EL (cell line): Measurements from ENCODE around the gene SYNJ1.
A peak's percentile ranks its signal among the peaks of the same experiment; 100 is the strongest.

Experiments
- DNase-seq: peaks from one replicate; pipeline ENCODE4 v3.0.0-alpha.2; 2016

SYNJ1 gene

DNA sequence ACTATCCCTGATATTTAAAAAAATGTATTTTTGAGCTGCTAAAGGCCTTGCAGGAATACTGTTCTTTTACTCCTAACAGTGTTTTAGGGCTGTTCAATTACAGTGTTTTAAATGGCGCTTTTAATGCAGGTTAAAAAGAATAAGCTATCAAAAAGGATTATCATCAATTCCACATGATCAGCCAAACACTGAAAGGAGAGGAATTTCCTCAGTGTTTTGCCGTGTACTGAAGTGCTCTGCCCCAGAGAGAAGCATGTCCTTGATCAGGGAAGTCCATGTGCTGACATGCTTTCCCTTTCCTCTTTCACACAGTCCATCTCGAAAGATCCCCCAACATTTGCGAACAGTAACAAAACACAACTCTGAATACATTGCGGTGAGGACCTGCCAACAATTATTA, 119.0 kb downstream of the SYNJ1 start:
- DNase-seq, result no peak

DNA sequence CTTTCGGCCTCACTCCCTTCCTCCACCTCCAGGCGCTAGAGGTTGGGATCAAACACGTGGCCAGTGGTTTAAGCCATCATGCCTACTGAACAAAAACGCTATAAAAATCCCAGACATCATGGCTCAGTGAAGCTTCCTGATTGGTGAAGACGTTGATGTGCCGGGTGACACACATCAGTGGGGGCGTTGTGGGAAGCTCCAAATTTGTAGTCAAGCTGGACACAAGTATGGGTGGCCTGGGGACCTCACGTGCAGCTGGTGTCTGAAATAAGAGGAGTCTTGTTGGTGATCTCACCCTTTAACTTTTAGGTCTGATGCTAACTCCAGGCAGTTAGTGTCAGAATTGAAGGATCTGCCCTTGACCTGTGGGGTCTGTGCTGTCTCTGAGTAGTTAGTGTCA, 122.3 kb downstream of the SYNJ1 start:
- no peak for DNase-seq

DNA sequence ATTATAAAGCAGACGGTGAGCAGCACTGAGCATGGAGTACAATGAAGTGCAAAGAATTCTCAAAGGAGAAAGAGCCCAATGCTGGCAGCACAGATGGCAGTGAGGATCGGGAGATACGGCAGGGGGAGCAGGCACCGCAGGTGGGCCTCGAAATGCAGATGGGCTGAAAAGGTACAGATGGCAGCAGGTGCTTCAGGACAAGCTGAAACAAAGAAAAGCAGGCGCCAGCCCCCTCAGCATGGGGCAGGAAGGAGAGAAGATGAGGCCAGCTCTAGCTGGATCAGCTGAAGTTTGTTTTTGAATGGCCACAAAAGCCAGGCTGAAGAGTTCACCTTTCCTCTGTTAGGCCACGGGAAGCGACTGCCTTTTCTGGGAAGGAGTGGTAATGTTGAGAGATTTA, 123.3 kb downstream of the SYNJ1 start:
- DNase-seq, result no peak

DNA sequence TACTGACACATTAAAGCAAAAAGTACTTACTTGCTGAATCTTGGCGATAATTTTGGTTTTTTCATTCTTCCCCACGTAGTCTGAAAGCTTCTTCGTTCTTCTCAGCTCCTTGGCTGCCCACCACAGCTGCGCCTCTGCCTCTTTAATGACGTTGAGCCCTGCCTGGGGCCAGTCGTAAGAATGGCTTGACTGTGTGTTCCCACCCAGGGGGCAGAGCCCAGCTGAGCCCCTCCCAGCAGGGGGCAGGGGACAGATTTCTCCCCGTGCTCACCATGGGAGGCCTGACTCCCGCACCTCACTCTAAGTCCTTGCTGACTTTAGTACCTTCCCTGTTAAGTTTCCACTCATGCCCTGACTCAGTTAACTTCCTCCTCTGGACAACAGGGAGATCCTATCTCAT, 124.7 kb downstream of the SYNJ1 start:
- no peak for DNase-seq

DNA sequence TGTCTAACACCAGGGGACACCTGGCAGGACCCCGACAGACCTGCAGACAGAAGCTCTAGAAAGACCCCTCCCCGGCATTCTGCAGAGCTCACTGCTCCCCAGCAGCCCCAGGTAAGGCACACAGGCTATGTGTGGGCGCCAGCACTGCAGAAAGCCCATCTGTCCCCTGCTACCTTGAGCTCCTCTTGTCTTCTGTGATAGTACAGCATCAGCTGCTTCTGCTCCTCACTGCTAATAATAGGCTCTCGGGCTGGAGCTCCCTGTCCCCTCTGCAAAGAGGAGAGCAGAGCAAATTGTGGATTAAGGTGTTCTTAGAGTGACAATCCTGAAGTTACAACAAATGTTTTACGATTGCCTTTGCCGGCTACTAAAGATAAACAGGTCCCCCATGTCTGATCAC, 125.7 kb downstream of the SYNJ1 start:
- DNase-seq, result no peak

DNA sequence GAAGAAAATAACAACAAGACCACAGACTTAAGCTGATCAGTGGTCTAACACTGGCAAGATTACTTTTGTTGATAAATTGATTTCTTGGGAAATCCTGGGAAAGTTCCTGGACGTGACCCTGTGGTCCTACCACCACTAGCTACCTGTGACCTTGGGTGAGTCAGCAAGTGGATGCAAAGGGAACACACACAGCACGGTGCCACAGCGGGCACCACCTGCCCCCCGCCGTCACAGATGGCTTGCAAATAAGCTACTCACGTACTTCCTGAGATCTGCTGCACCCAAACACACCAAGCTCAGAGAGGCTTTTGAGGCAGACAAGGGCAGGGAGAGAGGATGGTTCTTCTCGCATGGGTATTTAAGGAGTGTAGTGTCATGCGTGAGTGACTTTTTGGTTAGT, 128.3 kb downstream of the SYNJ1 start:
- no peak for DNase-seq

DNA sequence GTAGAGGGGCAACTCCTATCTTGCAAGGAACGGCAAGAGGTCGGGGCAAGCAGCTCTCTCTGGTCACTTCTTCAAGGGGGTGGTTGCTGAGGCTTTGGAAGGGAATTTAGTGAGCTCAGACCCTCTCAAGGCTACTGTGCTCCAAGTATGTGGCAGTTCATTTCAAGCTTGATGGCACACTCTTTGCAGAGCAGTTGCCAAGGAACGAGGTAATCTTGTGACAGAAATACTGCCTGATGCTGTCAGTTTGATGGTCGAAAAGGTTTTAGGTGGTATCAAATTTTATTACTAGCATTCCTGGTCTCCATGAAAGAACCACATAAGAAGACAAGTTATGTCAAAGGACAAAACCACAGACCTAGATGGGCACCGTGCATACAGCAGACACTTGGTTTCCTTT, 128.7 kb downstream of the SYNJ1 start:
- no peak for DNase-seq

DNA sequence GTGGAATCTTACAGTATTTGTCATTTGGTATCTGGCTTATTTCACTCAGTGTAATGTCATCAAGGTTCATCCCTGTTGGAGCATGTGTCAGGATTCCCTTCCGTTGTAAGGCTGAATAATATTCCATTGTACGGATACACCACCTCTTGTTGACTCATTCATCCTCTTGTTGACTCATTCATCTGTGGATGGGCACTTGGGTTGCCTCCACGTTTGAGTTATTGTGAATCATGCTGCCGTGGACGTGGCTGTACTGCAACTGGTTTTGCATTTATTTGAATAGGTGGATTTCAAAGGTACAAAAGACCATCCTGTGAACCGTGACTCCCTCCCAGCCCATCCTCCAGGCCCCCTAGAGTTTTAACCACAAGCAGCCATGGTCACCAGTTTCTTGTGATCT, 130.6 kb downstream of the SYNJ1 start:
- peak; percentile 90 for DNase-seq

DNA sequence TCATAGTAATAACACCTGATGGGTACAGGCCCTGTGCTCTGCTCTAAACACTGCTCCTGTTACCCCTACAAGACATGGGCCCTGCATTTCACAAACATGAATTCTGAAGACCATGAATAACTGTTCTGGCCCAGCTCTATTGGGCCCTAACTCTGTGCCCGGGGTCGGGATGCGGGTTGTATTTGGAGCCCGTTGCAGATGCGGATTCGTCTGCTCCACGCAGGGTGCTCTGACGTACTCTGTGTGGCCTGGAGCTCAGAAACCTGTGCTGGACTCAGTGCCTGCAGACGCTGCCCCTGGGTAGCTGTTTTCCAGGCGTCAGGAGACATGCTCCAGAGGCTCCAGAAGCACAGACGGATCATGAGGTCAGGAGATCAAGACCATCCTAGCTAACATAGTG, 132.4 kb downstream of the SYNJ1 start:
- no peak for DNase-seq

DNA sequence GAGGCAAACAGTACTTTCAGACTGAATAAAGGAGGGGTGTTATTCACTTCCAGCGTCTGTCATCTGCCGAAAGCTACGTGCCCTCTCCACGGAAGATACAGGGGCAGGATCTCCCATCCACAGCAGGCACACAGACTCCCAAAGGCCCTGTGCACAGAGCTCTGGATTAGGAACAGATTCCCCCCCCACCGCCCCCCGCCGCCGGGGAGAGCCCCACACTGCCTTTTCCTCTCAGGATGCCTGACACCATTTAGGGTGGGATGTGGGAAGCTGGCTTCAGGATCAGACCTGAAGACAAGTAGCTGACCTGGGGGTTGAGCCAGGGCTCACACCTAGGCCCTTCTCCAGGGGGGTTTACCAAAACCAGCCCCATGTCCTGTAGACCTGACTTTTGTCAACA, 134.1 kb downstream of the SYNJ1 start:
- no peak for DNase-seq

DNA sequence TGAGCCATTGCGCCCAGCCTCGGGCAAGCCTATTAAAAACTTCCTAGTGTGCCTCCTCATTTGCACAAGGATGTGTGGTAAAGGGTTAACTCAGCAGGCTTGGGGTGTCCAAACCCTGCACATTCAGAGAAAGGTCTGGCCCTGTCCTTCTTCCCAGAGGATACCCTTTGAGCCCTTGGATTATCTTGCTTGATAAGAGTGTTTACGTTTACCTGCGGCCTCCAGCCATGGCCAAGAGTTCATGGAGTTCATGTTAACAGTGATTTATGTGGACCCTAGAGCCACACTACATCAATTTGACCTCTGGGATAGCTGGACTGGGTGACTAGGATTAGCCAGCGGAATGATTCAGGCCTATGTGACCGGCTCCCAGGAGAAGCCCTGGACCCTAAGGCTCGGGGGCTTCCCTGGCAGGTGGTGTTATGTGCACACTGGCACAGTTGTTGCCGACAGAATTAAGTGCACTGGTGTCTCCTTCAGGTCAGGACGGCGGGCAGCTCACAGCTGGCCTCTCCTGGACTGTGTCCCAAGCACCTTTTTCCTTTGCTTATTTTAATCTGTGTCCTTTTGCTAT, 134.8 kb downstream of the SYNJ1 start:
- no peak for DNase-seq

DNA sequence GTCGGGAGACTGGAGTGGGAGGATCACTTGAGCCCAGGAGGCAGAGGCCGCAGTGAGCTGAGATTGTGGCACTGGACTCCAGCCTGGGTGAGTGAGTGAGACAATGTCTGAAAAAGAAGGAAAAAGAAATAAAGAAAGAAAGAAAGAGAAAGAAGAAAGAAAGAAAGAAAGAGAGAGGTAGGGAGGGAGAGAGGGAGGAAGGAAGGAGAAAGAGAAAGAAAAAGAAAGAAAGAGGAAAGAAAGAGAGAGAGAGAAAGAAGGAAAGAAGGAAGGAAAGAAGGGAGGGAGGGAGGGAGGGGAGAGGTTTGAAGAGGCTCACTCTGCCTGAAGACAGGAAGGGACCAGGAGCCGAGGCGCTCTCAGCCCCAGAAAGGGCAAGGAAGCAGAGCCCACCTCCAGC, 137.7 kb downstream of the SYNJ1 start:
- DNase-seq, result no peak

DNA sequence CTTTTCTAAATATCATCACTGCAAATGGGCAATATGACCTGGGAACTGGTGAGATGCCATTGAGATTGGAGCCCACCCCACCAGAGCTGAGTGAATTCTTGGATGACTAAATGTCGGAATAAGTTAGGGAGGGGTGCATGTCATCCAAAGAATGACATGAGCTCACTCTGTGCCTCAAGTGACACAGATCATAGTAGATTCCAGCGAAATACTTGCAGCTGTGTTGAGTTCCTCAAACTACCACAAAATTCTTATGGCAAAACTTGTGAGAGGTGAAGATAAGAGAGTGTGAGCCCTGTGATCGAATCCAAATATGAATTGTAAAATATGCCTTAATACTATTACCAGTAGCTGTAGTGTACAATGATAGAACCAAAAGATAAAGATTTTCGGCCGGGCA, 140.2 kb downstream of the SYNJ1 start:
- no peak for DNase-seq

DNA sequence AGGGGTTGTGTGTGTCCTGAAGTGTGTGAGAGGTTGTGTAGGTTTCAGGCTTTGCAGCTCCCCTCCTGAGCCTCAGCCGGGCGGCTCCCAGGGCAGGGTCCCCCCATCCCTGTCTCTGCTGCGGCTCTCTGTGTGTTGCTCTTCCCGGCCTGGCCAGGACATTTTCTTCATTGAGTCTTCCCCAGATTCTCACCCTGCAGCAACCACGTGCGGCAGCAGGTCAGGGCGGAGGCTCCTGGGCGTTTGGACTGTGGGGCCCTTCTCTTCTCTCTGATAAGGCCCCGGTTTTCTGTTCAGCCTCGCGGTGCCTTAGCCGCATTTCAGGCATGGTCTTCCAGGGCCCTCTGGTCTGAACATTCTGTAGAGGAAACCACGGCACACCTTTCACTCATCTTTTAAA, 140.7 kb downstream of the SYNJ1 start:
- DNase-seq, result no peak

DNA sequence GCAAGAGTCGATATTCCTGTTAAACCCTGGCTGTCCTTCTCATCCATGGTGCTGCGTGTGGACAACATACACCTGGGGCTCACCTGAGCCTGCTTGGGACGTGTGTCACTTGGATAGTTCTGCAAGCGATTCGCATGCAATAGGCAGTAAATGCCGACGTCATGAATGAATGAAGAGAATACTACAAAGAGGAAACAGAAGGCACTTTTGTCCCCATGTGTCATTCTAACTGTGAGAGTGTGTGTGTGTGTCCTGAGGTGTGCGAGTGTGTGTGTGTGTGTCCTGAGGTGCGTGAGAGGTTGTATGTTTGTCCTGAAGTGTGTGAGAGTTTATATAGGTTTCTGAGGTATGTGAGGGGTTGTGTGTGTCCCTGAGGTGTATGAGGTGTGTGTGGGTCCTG, 141.8 kb downstream of the SYNJ1 start:
- DNase-seq, result no peak

DNA sequence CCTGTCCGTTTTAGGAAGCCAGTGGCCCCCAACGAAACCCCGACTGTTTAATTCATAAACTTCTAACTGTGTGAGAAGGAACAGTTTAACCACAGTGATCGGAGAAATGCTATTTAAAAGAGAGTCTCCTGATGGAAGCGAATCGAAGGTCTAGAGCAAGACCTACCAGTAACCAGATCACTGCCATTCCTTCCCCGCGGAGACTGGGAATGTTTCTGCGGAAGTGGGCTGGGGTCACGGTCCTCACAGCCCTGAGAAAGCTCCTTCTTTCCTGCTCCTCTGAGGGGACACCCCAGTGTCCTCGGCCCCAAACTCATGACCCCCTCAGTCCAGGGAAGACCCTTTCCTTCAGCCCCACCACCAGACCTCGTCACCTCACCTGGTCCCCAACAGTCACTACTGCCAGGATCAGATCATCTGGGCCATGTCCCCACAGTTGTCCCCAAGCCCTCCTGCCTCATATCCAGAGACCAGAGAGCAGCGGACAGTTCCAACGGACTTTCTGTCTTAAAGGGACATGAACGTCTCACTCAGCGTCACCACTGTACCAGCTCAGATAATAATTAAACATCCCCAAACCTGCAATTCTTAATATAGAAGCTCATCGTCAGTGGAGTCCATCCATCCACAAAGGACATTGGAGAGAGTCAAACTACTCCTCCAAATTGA, 142.6 kb downstream of the SYNJ1 start, which contains the start of gene TCP10L:
TSS of gene TCP10L (minus strand) at position 482 of the 669 bp plus-strand sequence. CDS start 1,219 bp downstream, outside the sequence.
- no peak for DNase-seq

DNA sequence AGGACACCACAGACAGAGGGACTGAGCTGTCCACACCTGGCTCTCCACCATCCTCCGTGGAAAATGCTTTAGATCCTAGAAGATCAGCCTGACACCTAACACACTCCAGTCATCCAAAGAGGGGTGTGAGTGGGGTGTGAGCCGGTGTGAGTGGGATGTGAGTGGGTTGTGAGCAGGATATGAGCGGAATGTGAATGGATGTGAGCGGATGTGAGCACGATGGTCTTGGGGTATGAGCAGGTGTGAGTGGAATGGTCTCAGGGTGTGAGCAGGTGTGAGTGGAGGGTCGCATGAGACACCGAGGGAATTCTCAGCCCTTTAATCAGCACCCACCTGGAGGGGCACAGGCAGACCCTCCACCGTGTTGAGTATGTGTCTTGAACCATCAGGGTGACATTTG, 143.3 kb downstream of the SYNJ1 start:
- no peak for DNase-seq

DNA sequence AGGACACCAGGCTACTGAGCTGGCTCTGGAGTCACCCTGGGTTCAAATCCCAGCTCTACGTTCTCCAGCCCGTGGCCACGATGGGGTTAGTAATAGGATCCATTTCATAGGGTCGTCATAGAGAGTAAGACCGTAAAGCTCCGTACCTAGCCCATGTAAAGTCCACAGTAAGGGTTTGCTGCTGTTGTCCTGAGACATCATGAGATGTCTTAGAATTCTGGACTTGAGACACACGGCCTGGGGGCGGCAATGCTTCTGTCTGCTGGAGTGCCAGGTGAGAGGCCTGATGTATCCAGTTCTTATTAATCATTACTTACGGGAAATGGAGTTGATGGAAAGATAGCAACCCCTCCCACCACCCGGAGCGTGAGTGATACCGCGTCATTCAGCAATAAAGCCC, 146.1 kb downstream of the SYNJ1 start:
- DNase-seq, result no peak

DNA sequence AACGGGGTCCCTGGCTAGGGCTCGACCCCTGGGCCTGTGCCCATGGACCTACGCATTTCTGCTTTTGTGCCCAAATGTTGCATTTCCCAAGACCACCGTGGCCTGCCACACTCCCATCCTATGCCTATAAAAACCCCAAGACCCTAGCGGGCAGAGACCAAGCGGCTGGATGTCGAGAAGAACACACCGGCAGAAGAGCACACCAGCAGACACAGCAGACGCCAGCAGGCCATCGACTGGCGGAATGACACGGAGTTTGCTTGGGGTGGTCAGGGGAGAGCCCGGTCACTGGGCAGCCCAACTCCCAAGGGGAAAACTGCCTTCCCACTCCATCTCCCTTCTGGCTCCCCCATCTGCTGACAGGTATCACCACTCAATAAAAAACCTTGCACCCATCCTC, 146.9 kb downstream of the SYNJ1 start:
- DNase-seq, result no peak
